Sigmoid colon (tissue), 7 donors: Measurements from ENCODE around the gene CDH13. TPM values are rescaled to one million over a fixed set of nuclear protein-coding genes. Genes with fewer than 3 reads are reported as not detected.

Experiments
- DNase-seq: peaks from one replicate; pipeline ENCODE4 v3.0.0-alpha.2; 2019
- H3K27ac ChIP-seq, 4 donors: fragments of 200-600 bp; sonication (generic); one replicate each; pipeline ENCODE4 v1.5.1; 2016 to 2019; ENCODE audit warnings: mild to moderate bottlenecking in 1 of 4
- H3K27me3 ChIP-seq, 3 donors: fragments of 200-600 bp; sonication (generic); one replicate each; pipeline ENCODE4 v1.5.1; 2019; ENCODE audit warnings: mild to moderate bottlenecking in 1 of 3
- H3K36me3 ChIP-seq, 4 donors: fragments of 200-600 bp; sonication (generic); one replicate each; pipeline ENCODE4 v1.5.1; 2016 to 2019
- H3K4me1 ChIP-seq, 4 donors: fragments of 200-600 bp; sonication (generic); one replicate each; pipeline ENCODE4 v1.5.1; 2017 to 2019
- H3K4me3 ChIP-seq, 4 donors: fragments of 200-600 bp; sonication (generic); one replicate each; pipeline ENCODE4 v1.5.1; 2017 to 2019; ENCODE audit warnings: mild to moderate bottlenecking in 2 of 4, moderate library complexity in 1 of 4
- H3K9me3 ChIP-seq, 4 donors: fragments of 200-600 bp in 3 of 4; sonication (generic) in 3 of 4; one replicate each; pipeline versions ENCODE4 v1.5.1 to v1.6.1; 2013 to 2019
- CTCF ChIP-seq, 4 experiments: fragments of 450-650 bp in 3 of 4; fragments of 200-600 bp in 1 of 4; IDR thresholded peaks; one replicate each; pipeline ENCODE4 v1.5.1; 2016 to 2019; ENCODE audit warnings: antibody characterized with exemption in 4 of 4, mild to moderate bottlenecking in 3 of 4, moderate library complexity in 2 of 4
- EP300 ChIP-seq, 4 donors: sonication (generic); formaldehyde crosslinking; IDR thresholded peaks; one replicate each; pipeline ENCODE4 v1.6.1; 2017; ENCODE audit warnings: antibody characterized with exemption in 4 of 4
- POLR2A ChIP-seq, 2 donors: fragments of 450-650 bp; IDR thresholded peaks; one replicate each; pipeline ENCODE4 v1.6.1; 2016; ENCODE audit warnings: antibody characterized with exemption in 2 of 2, mild to moderate bottlenecking in 2 of 2, moderate library complexity in 2 of 2
- POLR2AphosphoS5 ChIP-seq, 4 donors: sonication (generic); formaldehyde crosslinking; IDR thresholded peaks; one replicate each; pipeline ENCODE4 v1.6.1; 2017; ENCODE audit warnings: antibody characterized with exemption in 4 of 4
- WGBS, 2 donors: extraction: QIAGEN DNeasy Blood & Tissue Kit; methylation state at CpG; one replicate each; pipeline ENCODE4 v1.1.7; 2013; 5-methylcytosine and 5-hydroxymethylcytosine counted together
- intact Hi-C: fragments of 100-400 bp; cut with DNase I; formaldehyde crosslinking; loops from one replicate; pipeline ENCODE4 v1.15.1; 2023
- polyA plus RNA-seq, 3 donors: library from polyadenylated mRNA; stranded (reverse); fragments of 200-250 nt; gene quantifications; one replicate each; pipeline ENCODE4 v1.2.3, GENCODE V29; 2013
- total RNA-seq, 4 donors: library from RNA; depleted of rRNA; stranded (reverse); fragments of >200 nt; gene quantifications; one replicate each; pipeline ENCODE4 v1.1.0, GENCODE V29; 2016
- donor health status: healthy with polysubstance abuse.
- donor health status: Bipolar disorder and iron deficiency.
- donor health status: healthy.

Gene CDH13
- total and polyA plus RNA-seq, 7 donors: 0.60 to 17.6 (median 11.8) TPM

- H3K4me3 ChIP-seq: no peak overlapping the region
- no peak for DNase-seq
- H3K27ac ChIP-seq: no peak overlapping the region
- 71 to 80% methylated on average over 3 of the region's 3 CpGs for WGBS, 2 donors
- intact Hi-C loops: no loop called here
- no peaks in the 10 kb centered on the region for H3K9me3 ChIP-seq
- no peaks in the 10 kb centered on the region for H3K4me1 ChIP-seq
- H3K27me3 ChIP-seq: no peaks in the 10 kb centered on the region
- no peaks in the 10 kb centered on the region for H3K36me3 ChIP-seq
- TF ChIP-seq POLR2A (IDR thresholded peaks at IDR 0.05) (no peak), POLR2AphosphoS5 (IDR thresholded peaks at IDR 0.05) (no peak), CTCF (IDR thresholded peaks at IDR 0.05) (no peak)
These were observed 218.3 kb downstream of the CDH13 start for GRCh38 chr16:82845116-82845515.

DNA sequence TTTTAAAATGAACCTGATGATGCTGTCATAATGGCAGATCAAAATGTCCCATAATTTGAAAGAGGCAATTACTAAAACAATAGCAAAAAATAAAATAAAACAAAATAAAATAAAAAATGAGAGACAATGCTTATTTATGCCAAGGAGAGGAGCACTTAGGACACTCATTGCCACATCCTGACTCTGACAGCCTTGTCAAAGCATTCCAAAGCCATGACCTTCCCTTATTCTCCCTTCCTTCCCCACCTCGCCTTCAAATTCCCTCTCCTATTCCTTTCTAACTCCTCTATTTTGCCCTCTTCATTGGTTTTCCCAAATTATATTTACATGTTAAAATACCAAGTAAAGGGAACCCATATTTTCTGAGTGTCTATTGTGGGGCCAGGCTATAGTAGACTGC lies 220.0 kb downstream of the CDH13 start:
- Histone ChIP-seq H3K4me3 (no peak overlapping the region), H3K27ac (no peak overlapping the region), H3K36me3 (no peaks in the 10 kb centered on the region), H3K9me3 (no peaks in the 10 kb centered on the region), H3K4me1 (no peaks in the 10 kb centered on the region), H3K27me3 (no peaks in the 10 kb centered on the region)
- 96 to 97% methylated on average over 1 of the region's 1 CpG for WGBS, 2 donors
- DNase-seq: no peak
- intact Hi-C loops: no loop called here
- no peak for TF ChIP-seq EP300 (IDR thresholded peaks at IDR 0.05)
- no peak for TF ChIP-seq POLR2A (IDR thresholded peaks at IDR 0.05)
- no peak for TF ChIP-seq POLR2AphosphoS5 (IDR thresholded peaks at IDR 0.05)
- TF ChIP-seq CTCF (IDR thresholded peaks at IDR 0.05): no peak

DNA sequence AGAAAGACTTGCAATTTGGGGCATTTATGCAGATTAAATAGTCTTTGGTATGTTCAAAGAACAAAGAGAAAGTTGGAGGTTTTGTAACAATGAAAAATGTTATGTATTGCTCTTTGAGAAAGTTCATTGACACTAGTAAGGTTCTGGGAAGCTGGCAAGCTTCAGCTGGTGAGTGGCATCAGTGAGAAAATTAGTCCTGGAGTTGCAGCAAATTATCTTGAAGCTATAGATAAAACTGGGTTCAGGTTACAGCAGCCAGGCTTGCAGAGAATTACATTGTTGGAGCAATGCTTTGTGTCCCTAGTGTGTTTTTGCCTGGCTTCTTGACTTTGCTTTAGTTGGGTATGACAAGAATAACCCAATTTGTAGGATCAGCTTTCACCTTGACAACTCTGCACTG lies 221.2 kb downstream of the CDH13 start:
- H3K9me3 ChIP-seq: no peaks in the 10 kb centered on the region
- H3K4me1 ChIP-seq: no peaks in the 10 kb centered on the region
- intact Hi-C loops: no loop called here
- no peaks in the 10 kb centered on the region for H3K36me3 ChIP-seq
- TF ChIP-seq POLR2A (IDR thresholded peaks at IDR 0.05) (no peak), POLR2AphosphoS5 (IDR thresholded peaks at IDR 0.05) (no peak), CTCF (IDR thresholded peaks at IDR 0.05) (no peak), EP300 (IDR thresholded peaks at IDR 0.05) (no peak)
- DNase-seq: no peak
- H3K27ac ChIP-seq: no peak overlapping the region
- no peak overlapping the region for H3K4me3 ChIP-seq
- H3K27me3 ChIP-seq: no peaks in the 10 kb centered on the region

DNA sequence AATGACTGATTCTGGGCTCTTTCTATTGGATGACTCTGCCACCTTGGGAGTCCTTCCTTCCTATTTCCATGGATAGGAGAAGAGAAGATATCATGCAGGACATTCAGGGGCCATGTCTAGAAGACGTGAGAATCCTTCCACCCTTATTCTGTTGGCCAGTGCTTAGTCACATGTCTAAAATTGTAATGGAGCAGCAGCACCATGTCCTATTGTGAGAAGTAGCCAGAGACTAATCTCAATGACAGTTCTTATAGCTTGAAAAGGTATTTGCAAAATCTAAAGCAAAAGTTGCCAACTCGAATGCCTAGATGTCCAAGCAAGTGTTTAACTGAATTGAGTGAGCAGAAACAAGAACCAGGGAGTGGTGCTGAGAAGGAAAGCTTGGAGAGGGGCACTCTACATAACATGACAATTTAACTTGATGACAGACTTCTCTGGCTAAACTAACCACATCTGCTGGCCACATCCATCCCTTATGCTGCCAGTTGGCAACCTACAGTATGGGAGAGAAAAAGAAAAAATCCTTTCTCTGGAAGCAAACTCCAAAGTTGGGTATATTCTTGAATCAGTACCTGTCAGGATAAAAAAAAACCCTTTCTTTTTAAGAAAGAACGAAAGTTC lies 225.7 kb downstream of the CDH13 start:
- intact Hi-C loops: no loop called here
- no peak for DNase-seq
- H3K27me3 ChIP-seq: no peaks in the 10 kb centered on the region
- TF ChIP-seq POLR2A (IDR thresholded peaks at IDR 0.05) (no peak), CTCF (IDR thresholded peaks at IDR 0.05) (no peak), POLR2AphosphoS5 (IDR thresholded peaks at IDR 0.05) (no peak), EP300 (IDR thresholded peaks at IDR 0.05) (no peak)
- H3K4me3 ChIP-seq: no peak overlapping the region
- WGBS, 2 donors: 67 to 74% methylated on average over 3 of the region's 3 CpGs
- no peaks in the 10 kb centered on the region for H3K9me3 ChIP-seq
- H3K4me1 ChIP-seq: peaks cover 0 to 9% (median 3%) of the 10 kb centered on the region in 4 donors
- H3K36me3 ChIP-seq: no peaks in the 10 kb centered on the region
- no peak overlapping the region for H3K27ac ChIP-seq

DNA sequence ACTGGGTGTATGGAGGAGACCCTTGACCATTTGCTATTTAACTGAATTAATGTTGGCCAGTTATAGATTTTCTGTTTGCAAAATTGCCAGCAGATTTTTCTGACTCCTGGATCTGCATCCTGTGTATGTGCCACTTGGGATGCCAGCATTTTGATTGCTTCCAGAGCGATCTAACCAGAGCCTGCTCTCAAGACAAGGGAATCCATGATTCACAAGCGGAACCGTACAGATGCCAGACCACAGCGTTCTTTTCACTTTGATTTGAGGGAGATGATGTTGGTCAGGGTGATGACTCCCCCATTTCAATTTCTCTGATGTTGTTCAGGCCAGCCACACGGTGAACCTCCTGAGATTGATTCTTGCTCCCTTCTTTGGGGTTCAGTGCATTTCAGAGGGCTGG lies 228.7 kb downstream of the CDH13 start:
- intact Hi-C loops: no loop called here
- WGBS, 2 donors: 92 to 96% methylated on average over 5 of the region's 5 CpGs
- no peak overlapping the region for H3K27ac ChIP-seq
- no peaks in the 10 kb centered on the region for H3K9me3 ChIP-seq
- H3K27me3 ChIP-seq: no peaks in the 10 kb centered on the region
- DNase-seq: no peak
- TF ChIP-seq EP300 (IDR thresholded peaks at IDR 0.05) (no peak), POLR2AphosphoS5 (IDR thresholded peaks at IDR 0.05) (peak in 2 of 4 donors; percentile 41 to 66)
- H3K4me1 ChIP-seq: peaks cover 0 to 9% (median 3%) of the 10 kb centered on the region in 4 donors
- no peak overlapping the region for H3K4me3 ChIP-seq
- H3K36me3 ChIP-seq: no peaks in the 10 kb centered on the region
